C1 segment of cervical spinal cord (tissue), 14 donors: Measurements from ENCODE around the gene JARID2.

Source experiments
- DNase-seq, 14 donors: peaks; one replicate each; lab custom pipeline; 2025; lab: John Stamatoyannopoulos, UW

JARID2 gene

DNA sequence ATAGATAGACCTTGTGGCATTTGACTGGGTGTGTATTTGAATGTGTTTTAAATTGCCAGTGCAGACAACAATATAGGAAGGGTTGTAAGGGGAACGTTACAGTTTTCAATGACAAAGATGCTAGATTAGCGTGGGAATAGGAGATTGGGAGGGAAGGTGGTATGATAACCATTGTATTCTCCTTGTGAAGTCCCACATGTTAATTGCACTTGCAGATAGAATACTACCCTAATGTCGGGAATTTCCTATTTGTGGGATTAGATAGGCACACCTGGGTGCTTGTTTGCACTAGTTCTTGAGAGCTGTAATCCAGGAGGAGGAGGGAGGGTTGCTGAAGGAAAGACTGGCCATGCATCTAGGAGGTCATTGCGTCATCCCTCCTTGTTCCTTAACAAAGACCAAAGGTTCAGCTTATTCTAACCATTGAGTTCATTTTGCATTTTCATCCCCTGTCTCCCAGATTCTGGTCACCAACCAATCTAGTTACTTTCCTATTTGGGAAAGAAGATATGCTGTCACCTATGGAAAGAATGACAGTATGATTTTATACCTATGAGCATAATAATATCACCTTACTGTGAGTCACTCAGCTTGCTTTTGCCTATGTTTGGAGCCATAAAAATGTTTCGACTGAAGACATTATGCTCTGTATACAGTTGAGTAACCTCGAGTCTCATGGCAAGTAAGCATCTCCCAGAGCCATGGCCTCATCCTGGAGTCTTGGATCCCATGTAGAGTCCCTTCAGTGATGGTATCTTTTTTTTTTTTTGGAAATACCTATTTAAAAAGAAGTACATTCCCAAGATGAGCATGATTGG is 215.5 kb downstream of the JARID2 start:
- DNase-seq = no peak

DNA sequence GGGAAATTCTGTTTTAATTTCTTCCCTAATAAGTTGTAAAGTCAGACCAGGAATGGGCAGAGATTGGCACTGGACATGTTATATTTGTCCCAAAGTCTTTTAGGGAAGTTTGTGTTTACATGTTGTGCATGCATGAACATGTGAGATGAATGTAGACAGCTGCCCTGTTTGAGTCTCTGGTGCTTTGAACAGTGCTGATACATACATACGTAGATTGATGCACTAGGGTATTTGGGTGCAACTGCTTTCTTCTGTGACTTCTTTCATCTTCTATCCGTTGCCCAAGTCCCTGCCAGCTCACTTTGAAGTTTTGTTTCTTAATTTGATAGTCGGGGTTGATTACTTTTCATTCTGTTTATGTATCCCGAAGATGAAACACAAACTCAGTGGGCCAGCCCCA is 216.4 kb downstream of the JARID2 start:
- no peak for DNase-seq

DNA sequence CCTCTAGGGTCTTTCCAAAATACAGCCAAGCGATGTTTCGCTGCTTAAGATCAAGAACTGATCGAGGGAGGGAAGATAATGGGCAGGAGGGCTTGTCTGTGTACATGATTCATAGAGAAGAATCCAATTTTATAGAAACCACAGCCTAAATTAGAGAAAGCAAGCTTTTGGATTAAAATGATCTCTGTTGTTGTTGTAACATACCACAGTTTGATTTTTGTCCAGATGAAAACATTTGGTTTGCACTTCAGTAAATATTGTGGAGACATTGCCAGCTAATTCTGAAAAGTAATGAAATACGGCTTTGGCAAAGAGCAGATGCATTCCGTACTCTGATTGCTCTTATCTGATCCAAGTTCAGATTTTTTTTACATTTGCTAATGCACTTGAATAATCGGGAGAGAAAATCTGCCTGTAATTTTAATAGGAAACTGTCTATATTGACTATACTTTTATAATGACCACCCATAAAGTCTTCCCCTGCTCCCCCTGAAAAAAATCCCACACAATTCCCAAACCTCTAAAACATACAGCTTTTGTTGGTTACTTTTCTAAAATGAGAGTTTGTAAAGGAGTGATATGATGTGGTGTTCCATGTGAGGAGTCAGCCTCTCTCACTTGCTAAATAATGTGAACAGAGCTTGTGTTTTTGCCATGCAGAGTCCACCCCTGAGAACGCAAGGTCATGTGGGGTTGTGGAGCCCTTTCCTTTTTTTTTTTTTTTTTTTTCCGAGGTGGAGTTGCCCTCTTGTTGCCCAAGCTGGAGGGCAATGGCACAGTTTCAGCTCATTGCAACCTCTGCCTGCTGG is 217.1 kb downstream of the JARID2 start:
- DNase-seq = no peak

DNA sequence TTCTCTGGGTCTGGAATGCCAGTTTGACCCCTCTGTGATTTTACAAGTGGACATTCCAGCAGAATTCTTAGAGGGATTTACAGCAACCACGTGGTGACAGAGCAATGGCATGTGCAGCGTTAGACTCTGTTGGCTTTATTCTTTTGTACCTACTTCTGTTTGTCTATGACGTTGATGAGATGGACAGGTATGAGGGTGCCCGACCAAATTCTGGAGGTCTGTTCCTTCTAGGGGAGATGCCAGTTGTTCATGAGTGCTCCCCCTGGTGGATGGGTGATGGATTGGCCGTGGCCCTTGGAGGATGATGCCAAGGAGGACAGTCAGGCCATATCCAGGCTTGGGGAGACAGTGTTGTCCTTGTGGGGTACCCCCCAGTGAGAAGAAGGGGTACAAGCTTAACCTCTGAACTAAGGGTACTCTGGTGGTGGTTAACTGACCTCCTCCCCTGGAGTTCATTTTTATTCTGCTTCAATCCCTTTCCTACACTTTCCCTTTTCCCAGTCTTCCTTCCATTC is 218.4 kb downstream of the JARID2 start:
- peak in 1 of 14 donors; percentile 8 for DNase-seq

DNA sequence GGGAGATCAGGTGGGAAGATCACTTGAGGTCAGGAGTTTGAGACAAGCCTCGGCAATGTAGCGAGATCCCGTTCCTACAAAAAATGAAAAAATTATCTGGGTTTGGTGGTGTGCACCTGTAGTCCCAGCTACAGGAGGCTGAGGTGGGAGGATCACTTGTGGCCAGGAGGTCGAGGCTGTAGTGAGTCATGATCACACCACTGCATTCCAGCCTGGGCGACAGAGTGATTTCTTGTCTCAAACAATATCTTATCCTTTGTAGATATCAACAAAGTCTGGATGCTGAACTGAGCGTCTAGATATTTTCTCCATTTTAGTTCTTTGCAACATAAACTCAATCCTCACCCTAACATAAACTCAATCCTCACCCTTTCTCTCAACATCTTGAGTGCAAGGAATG is 219.3 kb downstream of the JARID2 start:
- DNase-seq = no peak

DNA sequence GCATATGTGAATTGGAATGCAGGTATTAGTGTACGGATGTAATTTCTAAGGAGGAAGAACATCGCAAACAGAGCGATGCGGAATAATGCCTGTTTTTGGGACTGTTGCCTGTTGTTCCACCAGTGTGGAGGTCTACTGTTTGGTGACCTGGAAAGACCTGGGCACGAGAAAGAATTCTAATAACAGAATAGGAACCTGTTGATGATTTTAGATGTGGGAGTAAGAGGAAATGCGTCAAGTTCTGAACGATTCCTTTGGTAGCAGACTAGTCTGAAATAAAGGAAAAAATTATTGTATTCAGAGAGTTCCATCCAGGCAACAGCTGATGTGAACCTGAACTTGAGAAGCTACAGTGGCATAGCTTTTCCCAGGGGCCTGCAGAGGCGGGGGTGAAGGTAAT is 224.9 kb downstream of the JARID2 start:
- no peak for DNase-seq

DNA sequence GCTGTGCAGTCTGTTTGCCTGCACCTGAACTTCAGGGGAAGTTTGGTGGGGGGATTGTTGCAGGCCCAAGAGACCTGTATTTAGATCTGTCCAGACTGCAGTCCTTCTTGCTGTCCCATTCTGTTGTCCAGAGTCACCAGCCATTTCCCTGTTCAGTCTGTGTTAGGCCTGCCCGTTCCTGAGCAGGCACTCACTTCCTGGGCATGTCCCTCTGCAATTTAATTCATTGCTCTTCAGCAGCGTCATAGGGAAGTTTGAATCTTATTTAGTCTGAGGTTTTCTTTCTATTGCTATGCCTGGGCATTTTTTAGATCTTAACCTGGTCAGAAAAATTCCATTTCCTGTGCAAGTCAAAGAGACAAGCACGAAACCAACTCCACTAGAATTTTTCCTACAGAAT is 226.8 kb downstream of the JARID2 start:
- no peak for DNase-seq

DNA sequence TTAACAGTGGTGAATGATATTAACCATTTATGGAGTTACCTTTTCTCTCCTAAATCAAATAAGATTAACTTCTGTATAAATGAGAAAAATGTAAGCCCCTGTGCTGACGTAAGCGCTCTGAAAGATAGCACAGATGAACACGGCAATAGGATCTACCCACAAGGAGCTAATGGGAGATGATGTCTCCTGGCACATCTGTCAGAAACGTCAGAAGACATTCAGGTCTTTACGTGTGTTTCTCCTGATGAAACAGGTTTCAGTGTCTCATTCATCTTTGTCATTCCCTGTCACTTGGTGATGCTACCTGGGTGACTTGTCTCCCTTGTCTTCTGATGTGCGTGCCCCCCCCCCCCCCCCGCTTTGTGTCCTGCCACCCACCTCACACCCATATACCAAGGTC is 227.3 kb downstream of the JARID2 start:
- no peak for DNase-seq

DNA sequence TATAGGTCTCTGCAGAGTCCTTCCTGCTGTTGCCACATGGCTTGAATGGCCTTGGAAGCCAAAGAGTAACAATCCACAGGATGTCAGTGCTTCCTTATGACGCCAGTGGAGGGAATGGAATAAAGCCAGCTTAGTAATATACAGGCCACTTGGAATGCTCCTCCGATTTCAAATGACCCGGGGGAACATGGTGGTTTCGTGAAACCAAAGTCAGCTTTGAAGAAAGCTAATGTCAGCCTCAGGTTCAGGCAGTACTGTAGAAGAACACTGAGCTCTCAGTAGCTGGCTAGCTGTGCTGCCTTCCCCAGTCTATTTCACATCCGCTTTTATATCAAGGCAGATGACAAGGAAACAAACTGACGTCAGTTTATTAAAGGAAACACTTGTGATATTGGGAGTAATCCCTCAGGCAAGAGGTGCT is 227.9 kb downstream of the JARID2 start:
- DNase-seq = peak in 1 of 14 donors; percentile 45

DNA sequence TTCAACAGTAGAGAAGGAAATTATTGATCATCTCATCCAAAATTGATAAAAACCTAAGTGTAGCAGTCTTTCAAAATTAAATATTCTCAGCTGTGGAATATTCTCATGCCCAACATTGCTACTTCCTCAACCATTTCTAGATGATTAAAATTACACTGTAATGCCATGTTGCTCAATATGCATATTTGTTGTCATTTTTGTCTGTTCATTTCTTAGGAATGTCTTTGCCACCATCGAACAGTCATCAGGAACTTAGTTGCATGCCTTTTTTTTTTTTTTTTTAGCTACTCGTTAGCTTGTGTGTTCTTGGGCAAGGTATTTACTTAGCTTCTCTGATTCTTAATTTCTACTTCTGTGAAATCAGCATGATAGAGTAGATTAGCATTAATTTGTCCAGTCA is 228.3 kb downstream of the JARID2 start:
- no peak for DNase-seq

DNA sequence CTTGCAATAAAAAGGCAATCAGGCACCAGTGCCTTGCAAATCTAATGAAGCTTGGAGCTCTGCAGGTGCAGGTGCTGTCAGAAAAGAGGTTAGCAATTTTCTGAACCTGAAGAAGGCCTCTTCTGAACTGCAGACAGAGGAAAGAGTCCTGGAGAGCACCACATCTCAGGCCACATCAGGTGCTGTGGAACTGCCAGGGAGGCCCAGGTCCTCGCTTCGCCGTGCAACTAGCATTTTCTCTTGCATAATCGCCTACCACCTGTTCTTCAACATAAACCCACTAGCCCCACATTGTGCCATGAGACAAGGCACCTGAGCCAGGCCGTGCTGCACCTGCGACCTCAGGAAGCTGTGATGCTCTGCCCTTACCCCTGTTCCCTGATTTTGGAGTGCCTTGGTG is 229.4 kb downstream of the JARID2 start:
- DNase-seq = no peak

DNA sequence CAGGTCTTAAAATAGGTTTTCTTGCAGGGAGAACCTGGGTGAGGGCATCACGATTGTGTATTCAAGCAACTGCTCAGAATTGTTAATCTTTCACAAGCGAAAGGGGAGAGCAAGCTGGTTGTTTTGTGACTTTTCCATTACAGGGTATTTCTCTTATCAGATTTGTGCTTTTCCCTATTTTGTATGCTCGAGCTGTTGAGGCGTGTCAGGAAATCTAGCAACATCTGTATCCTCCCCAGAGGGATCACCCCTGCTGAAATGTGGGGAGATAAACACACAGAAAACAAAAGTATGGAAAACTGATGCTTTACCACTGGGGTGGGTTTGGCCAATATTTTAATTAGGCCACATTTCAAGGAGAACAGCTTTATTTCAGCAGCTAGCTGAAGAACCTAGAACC is 230.0 kb downstream of the JARID2 start:
- no peak for DNase-seq

DNA sequence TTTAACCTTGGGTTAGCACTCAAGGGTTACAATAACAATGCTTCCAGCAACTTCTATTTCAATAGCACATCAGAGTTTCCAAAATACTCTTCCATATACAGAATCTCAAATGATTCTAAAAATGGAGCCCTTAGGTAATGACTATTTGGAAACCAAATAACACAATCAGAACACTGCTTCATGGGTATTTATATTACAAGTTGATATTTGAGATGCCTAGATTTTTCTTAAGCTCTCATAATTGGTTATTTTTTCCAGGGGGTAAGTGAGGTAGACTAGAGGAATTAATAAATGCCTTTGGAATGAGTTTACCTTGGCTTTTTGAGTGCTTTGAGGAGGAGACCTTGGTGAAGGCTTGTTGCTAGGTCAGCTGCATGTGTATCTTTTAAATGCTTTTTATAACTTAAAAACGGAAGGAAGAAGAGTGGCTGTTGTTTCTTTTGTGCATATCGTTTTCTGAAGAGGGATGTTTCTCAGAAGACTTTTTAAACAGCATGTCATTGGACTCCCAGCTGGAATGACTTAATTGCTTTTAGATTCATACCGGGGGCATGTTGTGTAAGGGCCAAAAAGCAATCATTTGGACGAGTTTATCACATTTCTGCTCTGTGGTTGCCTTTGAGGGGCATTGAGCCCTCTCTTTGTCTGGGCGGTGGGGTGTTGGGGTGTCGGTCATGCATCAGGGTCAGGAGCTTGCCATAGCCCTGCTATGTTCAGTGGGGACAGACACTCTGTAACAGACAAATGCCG is 230.9 kb downstream of the JARID2 start:
- DNase-seq = no peak

DNA sequence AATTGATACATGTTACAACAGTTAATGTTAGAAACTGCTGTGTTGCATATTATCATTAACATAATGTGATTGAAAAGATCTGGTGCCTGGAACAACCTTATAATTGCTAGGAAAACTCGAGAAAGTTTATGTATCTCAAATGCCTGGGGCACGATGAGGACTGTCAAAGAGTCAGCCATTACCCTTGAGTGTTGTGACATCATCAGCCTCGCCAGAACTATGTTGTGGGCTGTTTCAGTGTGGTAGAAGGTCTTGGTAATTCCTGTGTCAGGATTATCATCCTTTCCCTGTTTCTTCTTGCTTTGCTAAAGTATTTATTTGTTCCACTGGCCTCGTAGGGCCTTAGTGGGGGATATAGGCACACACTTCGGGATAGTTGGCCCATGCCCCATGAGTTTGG is 231.9 kb downstream of the JARID2 start:
- no peak for DNase-seq

DNA sequence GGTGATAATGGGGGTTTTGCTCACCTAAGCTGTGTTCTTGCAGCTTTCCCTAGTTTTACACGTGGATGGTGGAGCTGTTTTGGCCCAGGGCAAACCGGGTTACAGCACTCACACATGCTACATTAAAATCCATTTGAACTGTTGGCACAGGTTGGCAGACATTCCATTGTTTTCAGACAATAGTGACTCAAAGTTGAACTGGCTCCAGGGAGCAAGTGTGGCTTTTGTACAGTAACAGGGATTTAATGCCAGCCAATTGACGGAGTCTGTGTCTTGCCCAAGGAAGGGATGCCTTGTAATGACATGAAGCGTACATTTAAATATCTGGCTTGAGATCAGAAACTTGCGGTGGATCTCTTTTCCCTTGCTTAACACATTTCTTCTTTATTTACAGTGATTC is 233.9 kb downstream of the JARID2 start:
- peak in 1 of 14 donors; percentile 77 for DNase-seq

DNA sequence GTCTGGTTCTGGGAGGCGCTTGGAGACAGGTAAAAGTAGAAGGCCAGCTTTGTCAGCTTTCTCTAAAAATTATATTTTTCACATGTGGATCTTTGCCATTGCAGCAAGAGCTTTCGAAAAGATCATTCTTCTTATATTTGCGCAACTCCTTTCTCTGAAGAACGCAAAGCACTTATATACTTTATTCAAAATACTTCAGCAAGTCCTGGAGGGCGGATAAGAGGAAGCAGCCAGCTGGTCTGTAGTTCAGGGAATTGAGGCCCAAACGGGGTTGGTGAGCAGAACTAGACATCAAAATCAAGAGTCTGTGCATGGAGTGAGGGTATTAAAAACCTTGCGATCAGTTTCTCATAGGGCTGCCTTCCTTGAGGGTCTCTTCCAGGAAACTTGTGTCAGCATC is 234.7 kb downstream of the JARID2 start:
- no peak for DNase-seq

DNA sequence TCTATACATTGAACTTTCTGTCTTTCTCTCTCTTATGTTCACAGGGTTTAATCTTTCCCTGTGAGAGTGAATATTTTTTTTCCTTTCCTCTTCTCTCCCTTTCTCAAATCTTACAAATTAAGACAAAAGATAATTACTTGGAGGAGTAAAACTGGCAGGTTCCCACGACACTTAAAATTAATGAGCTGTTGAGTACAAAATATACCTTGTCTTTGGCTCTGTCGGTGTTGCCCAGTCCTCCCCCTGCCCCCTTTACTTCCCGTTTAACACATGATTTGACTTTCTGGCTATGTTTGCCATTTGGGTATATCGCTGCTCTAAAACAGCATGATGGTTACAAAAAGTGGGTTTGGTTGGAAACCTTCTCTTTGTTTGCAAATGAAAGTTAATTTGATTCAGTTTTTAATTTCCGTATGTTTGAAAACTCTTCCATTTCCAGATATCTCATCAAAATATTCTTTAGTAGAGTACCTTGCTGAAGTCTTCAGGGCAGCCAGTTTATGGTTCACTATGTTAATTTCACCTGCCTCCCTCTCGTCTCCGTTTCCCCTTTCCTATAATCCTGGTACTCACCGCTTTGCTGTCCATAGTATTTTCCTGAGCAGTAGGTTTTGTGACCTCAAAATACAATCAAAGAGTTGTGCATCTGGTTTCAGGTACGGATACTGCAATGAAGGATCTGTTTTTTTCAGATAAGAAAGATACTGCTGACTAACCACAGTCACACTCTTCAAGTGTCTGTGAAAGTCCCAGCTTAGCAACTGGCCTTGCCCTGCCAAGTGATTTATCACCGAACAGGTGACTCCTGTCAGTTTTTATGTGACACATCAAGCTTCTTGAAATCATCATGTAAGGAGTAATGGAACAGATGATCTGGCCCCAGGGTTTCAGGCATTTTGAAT is 235.8 kb downstream of the JARID2 start:
- DNase-seq = no peak

DNA sequence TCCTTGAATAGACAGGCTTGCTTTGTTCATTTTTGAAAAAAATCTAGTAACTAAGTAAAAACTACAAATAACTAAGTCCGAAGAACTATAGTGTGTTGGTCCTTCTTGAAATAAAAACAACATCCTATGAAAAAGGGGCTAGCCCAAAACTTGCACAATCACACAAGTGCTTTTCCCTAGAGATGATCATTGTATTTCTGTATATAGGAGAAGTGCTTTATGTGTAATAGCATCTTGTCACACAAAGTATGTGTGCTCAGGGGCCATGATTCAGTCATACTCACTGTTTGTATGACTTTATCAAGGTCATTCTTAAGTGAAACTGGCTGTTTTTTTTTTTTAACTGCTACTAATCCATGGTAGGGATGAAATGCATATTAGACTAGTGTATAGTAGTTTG is 237.2 kb downstream of the JARID2 start:
- no peak for DNase-seq

DNA sequence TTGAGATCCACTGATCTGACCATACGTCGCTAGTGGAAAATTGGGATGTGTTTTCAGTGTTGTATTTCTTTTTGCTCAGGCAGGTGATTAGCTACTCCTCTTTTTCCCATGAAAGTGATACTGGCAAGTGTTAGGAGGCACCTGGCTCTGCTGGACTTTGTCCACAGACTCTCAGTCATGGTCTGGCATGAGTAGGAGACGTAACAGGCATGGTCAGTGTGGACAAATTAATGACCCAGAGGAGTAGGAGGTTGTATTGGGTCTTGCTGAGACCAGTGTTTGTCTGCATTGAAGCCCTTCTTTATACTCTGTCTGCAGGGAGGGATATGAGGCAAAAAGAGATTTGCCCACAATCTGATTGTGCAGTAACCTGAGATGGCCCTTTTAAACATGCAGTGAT is 238.3 kb downstream of the JARID2 start:
- peak in 1 of 14 donors; percentile 56 for DNase-seq

DNA sequence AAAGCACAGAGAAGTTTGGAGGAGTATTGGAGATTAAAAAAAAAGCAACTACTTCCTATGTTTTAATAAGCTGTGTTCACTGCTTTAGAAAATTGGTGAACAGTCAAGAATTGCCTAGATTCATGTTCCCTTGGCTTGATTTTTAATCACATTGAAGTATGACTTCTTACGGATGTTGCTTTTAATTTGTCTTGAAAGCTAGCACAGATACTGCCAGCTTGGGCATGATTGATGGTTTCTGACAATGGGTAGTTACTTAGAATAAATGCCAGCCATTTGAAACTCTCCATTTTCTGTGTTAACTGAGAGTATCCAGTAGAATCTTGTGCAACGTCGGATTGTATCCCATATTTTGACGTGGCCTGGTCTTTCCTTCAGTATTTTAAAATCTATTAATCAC is 239.0 kb downstream of the JARID2 start:
- DNase-seq = no peak

DNA sequence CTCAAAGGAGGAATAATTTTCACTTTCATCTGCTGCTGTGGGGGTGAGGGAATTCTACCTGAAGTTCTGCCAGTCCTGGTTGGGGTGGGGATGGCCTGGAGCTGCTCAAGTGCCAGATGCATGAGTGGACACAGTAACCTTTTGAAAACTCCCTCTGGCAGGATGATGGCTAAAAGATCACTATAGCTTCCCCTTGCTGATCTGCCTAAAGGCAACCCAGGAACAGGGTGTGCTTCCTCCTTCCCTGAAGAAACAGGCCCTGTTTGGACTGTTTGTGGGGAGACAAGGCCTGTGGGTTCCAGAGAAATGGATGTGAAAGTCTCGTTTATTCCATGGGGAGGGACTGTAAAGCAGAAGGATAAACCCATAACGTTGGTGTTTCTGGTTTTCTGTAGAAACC is 240.1 kb downstream of the JARID2 start:
- DNase-seq = no peak
